Left colon (tissue), 2 donors: ENCODE measurements around the gene LAMC3. TPM values are rescaled to one million over a fixed set of nuclear protein-coding genes. Genes with fewer than 3 reads are reported as not detected.

Source experiments
- ATAC-seq: fragments of 200-7000 bp; cut with Tn5 transposase; one replicate; pipeline ENCODE4 v1.9.1; 2020; ENCODE audit warnings: mild to moderate bottlenecking, moderate library complexity
- DNase-seq, 2 donors: peaks; one replicate each; pipeline ENCODE4 v3.0.0-alpha.2; 2020
- intact Hi-C, 2 donors: fragments of 100-400 bp; cut with DNase I in 1 of 2; cut with micrococcal nuclease in 1 of 2; formaldehyde crosslinking; loops; one replicate each; pipeline versions ENCODE4 v1.11.2 to v1.14.0; 2022; cut with DNase I, micrococcal nuclease
- total RNA-seq, 2 donors: library from RNA; stranded (reverse); fragmentation: NEBNext Ultra II Directional; extraction: Animal tissue kit (Norgen Biotek cat#: 25700); gene quantifications; one replicate each; pipeline ENCODE4 v1.2.1, GENCODE V29; 2021
- donor health status: DM: no; HTN: no; CAD: no.
- donor health status: DM: yes; HTN: yes; CAD: no.

The LAMC3 gene
- total RNA-seq, 2 donors from 2014 or later, result 0.82 to 1.3 TPM

DNA sequence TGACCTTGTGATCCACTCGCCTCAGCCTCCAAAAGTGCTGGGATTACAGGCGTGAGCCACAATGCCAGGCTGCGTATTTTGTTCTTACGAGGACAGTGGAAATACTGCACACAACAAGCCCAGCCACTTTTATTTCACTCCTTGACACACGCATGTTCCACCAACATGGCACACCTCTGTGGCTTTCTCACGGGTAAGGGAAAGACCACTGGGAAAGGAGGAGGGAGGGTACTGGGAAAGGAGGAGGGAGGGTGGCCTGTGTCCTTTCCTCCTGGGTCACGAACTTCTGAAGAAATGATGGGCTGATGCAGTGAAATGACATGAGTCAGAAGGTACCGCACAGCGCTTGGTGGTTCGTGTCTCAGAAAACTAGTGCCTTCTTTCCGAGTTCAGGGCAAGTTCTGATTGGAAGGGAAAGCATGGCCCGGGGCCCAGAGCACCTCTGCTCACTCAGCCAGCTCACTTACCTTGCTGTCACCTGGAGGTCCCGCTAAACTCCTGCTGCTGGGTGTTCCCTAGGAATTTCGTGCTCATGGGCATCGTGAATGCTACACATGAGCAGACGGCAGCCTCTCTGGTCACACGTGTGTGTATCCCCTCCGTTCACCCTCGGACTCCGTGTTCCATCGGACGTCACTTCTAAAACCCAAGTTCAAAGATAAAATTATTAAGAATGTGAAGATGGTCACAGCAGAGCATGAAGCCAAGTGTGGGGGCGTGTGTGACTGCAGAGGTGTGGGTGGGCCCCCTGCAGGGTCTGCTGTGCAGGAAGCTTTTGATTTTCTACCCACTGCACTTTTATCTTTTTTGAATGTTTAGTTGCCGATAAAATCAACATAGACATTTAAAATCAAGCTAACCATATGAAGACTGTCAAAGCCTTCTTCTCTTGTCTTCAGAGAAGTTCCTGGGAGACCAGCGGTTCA, 42.9 kb downstream of the LAMC3 start:
- intact Hi-C loops, result no loop called here
- ATAC-seq (no peak), DNase-seq (no peak)

DNA sequence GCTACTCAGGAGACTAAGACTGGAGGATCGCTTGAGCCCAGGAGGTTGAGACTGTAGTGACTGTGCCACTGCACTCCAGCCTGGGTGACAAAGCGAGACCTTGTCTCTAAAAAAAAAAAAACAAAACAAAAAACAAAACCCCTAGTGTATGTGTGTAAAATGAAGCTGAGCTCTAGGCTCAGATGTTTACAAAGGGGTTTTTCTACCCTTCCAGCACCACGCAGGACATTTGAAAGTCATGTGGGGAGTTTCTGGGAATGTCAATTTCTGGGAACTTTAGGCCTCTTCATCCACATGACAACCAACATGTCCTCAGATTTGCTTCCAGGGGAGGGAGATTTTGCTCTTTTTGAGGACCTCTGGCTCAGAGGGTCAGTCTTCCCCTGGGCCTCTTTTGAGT, 44.9 kb downstream of the LAMC3 start:
- DNase-seq (no peak), ATAC-seq (no peak)
- intact Hi-C loops, result no loop called here

DNA sequence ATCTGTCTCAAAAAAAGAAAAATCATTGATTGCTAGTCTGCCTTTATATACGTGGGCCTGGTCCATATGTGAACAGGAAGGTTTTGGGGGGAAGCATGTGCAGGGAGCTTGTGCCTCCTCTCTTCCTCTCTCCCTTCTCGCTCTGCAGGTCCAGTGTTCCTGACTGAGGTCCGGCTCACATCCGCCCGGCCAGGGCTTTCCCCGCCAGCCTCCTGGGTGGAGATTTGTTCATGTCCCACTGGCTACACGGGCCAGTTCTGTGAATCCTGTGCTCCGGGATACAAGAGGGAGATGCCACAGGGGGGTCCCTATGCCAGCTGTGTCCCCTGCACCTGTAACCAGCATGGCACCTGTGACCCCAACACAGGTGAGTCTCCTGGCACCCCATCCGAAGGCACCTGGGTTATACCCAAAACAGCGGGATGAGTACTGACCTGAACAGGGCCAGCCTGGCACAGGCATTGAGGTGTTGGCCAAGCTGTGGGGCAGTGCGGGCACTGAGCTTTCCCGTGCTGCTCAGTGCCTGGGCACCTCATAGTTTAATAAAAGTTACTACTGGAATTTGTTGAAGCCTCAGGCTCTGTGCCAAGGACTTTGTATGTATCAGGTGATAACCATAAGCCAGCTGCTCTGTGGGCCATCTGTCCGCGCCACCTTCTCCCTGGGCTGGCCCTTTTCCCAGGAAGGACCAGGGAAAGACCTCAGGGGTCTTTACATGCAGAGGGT, 48.0 kb downstream of the LAMC3 start:
- intact Hi-C loops, result no loop called here
- DNase-seq (peak in 1 of 2 donors; percentile 24), ATAC-seq (peak; percentile 54)

DNA sequence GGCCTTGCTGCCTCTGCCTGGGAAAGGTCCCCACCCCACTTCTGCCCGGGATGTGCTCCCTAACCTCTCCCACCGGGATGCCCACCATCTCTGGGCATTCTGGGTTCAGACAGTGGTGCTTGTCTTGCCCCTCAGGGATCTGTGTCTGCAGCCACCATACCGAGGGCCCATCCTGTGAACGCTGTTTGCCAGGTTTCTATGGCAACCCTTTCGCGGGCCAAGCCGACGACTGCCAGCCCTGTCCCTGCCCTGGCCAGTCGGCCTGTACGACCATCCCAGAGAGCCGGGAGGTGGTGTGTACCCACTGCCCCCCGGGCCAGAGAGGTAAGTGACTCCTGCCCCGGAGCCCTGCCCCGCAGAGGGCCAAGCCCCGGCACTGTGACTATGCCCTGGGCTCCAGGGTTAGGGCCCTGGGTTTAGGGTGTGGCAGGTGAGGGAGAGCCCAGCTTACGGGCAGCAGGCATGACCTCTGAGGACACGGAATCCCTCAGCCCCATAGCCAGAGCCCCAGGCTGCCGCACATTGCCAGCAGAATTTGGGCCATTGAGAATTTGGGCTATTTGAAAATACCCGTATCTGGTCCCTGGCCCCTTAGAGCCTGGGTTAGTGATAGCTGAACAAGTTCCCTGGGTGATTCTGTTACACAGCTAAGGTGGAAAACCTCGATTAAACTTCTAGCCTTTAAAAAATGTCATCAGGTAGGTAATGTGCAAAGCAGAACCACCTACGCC, 52.1 kb downstream of the LAMC3 start:
- intact Hi-C loops, result no loop called here
- no peak for ATAC-seq

DNA sequence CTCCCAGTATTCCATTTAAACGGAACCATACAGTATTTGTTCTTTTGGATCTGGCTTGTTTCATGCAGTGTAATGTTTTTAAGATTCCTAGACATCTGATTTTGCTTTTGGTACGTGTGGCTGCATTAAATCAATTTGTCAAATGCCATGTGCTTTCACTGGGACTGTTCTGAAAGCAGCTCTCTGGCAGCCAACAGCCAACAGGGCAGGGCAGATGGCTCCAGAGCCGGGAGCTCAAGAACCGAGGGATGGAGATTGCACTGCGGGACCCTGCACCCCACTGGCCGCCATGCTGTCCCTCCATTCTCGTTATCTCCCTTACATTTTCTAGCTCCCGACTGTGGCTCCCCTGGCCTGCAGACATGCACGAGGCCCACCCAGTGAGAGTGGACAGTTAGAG, 54.0 kb downstream of the LAMC3 start:
- DNase-seq (no peak), ATAC-seq (no peak)
- intact Hi-C loops, result no loop called here

More for the DNA sequence above, 52.1 kb downstream of the LAMC3 start:
- DNase-seq, result no peak

DNA sequence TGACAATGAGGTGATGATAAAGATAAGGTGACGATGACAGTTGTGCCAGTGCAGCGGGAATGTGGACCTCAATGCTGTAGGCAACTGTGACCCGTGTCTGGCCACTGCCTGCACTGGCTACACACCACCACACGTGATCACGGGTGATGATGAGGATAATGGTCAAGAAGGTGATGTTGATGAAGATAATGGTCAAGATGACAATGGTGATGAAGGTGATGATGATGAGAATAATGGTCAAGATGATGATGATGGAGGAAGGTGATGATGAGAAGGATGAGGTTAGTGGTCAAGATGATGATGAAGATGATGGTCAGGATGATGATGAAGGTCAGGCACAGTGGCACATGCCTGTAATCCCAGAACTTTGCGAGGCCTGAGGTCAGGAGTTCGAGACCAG, 56.6 kb downstream of the LAMC3 start:
- no peak for ATAC-seq
- no peak for DNase-seq
- intact Hi-C loops, result no loop called here

DNA sequence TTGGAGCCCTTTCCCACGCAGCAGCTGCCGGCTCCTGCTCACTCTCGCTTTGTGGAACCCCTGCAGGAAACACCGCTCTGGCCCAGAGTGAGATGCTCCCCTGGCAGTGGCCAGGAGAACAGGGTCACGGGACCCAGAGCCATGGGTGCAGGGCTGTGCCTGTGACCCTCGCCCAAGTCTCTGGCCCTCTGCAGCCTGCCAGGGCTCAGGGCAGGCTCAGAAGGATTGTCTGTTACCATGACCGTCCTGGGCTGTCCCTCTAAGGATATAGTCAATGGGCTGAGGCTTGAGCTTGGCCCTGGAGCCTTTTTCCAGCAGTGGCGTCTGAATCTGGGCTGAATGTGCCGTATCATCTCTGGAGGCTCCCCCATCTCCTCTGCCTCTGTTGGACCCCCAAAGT, 58.7 kb downstream of the LAMC3 start:
- no peak for ATAC-seq
- intact Hi-C loops, result no loop called here
- no peak for DNase-seq

DNA sequence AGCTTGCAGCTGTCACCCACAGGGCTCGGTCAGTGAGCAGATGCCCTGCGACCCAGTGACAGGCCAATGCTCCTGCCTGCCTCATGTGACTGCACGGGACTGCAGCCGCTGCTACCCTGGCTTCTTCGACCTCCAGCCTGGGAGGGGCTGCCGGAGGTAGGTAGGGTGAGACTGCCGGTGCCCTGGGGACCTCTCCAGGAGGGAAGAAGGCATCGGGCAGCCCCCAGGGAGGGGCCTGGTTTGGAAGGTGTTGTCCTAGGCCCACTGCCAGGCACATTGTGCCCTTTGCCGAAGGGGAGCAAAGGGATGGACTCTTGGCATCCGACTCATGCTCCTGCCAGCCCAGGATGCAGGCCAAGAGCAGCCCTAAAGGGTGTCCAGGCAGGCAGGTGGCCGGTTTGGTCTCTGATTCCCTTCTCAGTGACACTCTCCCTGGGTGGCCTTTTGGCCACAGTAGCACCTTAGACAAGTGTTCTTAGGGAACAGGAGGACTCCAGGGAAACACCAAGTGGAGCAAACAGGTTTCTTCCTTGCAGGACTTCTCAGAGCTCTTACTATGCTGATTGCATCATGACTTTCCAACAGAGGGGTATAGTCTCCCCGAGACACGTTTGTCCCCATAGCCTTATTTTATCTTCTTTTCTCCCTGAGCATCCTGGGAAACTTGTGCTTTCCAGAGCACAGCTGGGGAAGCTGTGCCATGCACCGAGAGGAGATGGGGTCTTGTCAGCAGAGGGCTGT, 59.3 kb downstream of the LAMC3 start:
- DNase-seq (no peak), ATAC-seq (no peak)
- intact Hi-C loops, result no loop called here

DNA sequence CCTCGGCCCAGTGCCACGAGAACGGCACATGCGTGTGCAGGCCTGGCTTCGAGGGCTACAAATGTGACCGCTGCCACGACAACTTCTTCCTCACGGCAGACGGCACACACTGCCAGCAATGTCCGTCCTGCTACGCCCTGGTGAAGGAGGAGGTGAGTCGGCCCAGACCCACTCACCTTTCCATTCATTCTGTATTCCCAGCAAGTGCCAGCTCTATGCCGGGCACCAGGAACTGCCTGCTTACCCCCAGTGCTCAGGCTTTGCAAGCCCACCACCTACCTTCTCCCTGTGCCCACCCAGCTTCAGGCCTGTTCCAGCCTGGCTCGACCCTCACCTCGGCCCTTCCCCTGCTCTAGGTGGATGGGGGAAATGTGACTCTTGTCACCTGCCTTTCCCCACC, 60.7 kb downstream of the LAMC3 start:
- intact Hi-C loops, result no loop called here
- ATAC-seq (no peak), DNase-seq (no peak)

DNA sequence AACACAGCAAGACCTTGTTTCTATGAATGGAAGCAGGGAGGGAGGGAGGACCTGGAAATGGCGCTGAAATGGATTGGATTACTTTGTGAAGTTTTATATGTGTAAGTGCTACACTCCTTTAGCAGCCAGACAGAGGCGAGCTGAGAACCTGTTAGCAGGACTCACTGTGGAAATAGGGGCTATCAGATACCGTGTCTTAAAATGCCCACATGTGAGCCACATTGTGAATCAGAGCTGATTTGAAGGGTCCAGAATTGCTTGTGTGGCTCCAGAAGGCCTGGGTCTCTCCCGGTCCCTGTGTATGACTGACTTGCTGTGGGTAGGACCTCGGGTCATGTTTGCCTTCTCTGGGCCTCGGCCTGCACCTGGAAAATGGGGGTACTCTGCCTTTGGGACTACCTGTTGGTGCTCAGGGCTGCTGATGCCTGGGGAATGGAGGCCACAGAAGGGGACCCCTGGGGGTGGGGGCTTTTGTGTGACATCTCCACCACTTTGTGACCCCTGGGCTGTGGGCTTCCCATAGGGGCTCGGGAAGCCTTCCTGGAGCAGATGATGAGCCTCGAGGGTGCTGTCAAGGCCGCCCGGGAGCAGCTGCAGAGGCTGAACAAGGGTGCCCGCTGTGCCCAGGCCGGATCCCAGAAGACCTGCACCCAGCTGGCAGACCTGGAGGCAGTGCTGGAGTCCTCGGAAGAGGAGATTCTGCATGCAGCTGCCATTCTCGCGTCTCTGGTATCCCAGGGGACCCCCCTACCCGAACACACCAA, 63.3 kb downstream of the LAMC3 start:
- no peak for ATAC-seq
- intact Hi-C loops, result no loop called here
- no peak for DNase-seq

DNA sequence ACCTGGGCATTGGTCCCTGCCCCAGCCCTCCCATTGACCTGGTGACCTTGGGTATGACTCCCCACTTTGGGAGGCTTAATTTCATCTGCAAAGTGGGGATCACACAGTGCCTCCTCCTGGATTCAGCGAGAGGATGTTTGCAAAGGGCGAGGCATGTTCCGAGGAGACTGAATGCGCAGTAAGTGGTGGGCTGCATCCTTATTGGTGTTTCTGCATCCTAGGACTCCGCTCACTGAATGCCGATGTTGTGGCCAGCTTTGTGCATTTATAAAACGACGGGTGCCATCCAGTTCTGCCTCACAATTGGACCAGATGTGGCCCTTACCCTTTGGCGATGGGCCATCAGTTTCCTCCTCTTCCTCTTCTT, 63.9 kb downstream of the LAMC3 start:
- no peak for ATAC-seq
- no peak for DNase-seq
- intact Hi-C loops, result no loop called here

DNA sequence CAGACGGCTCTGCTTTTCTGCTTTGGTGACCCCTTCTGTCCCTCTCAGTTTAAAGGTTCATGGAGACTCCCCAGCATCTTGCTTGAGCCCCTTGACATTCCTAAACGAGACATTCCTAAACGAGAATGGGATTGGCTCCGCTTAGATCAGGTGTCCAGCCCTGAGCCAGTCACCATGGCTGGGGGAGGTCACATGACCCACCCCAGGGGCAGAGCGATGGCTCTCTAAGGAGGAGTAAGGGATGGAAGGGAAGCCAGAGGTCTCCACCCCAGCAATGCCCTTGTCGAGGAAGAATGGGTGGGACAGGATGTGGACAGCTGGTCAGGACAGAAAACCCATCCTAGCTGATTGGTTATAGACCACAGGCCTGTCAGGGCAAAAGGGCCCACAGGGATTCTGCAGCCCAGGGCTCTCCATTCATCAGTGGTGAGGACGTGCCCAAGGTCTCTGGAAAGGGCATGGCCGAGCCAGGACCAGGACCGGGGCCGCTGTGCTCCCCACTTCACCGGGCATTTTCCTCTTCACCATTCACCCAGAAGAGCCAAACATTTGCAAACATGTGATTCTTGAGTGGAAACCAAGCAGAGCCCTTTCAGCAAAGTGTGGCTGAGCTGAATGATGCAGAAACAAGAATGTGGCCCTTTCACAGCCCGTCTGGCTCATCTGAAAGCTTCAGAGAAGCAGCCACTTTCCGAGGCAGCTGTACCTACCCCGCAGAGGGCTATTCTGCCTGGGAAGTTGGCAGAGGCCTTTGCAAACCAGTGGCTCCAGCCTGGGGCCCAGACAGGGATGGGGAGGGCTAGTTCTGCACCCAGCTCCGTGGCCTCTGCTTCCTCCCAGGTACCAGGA, 67.6 kb downstream of the LAMC3 start:
- no peak for DNase-seq

DNA sequence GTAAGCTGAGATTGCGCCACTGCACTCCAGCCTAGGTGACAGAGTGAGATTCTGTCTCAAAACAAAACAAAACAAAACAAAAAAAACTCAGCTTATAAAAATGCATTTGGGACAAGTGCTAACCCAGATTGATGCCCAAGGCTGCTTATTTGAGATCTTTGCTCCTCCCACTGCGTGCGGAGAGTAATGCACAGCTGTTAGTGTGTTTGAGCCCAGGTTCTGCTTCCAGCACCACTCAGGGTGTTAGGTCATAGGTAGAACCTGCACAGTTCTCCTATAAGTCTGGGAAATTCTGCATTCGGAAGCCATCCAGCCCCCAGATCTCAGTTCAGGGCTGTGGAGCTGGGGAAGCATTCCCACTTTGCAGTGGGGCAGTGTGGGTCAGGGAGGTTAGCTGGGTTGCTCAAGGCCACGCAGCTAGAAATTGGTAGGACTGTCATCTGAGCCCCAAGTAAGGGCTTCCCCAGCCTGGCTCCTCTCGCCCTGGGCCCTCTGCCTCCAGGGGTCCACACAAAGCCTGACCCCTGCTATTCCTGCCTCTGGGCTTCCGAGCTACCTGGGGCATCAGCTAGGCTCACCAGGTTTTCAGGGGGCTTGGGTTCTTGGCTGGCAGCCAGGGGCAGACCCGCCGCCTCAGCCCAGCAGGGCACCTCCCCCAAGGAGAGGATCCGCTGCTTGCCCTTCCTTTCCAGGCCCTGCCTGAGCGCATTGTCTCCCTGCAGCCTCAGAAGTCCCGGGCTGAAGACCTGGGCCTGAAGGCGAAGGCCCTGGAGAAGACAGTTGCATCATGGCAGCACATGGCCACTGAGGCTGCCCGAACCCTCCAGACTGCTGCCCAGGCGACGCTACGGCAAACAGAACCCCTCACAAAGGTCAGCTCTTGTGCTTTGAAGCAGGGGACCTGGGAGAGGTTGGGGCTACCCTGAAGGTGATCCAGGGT, 69.7 kb downstream of the LAMC3 start:
- no peak for DNase-seq
- intact Hi-C loops, result no loop called here
- ATAC-seq, result no peak

More for the DNA sequence above, 67.6 kb downstream of the LAMC3 start:
- intact Hi-C loops, result no loop called here
- ATAC-seq, result no peak

DNA sequence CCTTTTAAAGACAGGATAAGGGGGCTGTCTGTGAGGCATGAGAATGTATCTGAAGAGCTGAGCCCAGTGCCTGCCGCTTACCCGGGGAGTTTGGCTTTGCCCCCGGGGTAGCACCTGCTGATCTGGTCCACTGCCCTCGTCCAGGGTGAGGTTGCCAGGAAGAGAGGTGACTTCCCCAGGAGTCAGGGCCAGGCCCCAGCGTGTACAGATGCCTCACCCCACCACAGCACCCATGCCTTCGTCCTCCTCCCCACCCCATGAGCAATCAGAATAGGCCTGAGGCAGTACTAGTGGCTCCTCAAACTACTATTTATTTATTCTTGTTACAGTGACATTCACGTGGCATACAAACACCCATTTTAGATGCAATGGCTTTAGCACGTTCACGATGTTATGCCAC, 71.6 kb downstream of the LAMC3 start:
- ATAC-seq (no peak), DNase-seq (no peak)
- intact Hi-C loops, result no loop called here

DNA sequence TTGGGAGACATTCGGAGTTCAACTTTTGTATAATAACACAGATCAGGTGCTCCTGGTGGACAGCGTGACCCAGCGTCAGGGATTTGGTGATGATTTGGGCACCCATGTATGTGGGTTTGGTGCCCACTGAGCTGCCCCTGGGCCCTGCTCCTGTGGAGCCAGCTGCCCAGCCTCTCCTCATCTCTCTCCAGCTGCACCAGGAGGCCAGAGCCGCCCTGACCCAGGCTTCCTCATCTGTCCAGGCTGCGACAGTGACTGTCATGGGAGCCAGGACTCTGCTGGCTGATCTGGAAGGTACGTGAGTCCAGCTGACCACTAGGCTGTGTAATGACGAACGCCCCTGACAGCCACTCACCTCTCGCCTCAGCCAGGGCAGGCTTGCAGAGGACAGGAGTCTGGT, 72.9 kb downstream of the LAMC3 start:
- ATAC-seq (no peak), DNase-seq (no peak)
- intact Hi-C loops, result no loop called here

DNA sequence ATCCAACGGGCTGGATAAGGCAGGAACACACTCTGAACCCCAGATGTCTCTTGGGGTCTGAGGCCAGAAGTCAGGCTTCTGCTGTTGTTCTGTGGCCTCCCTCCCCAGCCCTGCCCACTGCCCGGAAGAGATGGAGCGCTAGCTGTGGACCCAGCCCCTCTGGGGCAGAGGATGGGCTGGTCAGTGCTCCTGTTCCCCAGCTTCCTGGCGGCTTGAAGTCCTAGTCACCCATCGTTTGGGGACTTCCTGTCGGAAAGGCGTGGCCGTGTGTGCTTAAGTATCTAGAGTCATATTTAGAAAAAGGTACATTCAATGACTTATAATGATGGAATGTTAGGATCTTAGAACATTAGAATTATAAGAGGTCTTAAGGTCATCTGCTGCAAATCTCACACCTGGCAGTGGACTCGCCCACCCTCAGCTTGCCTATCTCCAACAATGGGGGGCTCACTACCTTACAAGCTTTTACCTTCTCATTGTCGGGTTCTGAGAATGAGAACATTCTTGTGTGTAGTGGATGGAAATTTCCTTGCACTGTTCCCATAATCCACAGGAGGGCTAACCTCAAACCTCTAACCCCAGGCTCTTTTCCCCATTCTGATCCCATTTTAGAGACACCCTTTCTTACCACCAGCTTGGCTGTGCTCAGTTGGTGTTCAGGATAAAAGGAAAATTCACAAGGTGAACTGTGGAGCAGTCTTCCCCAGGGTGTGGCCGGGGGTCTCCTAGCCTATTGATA, 74.0 kb downstream of the LAMC3 start:
- DNase-seq (no peak), ATAC-seq (no peak)
- intact Hi-C loops, result no loop called here
